SK-N-SH treated with all-trans-retinoic acid at 6 μM for 48 hours (cell line): ENCODE results near the gene NBEA.

Experiments used
- ATAC-seq: fragments of 200-7000 bp; cut with Tn5 transposase; 3 replicates; pipeline ENCODE4 v1.9.1; 2020; ENCODE audit warnings: mild to moderate bottlenecking, moderate library complexity
- BACH2 ChIP-seq: fragments of 250-450 bp; sonication (Bioruptor Pico); IDR thresholded peaks from 2 replicates; pipeline ENCODE4 v1.9.0; 2021; ENCODE audit warnings: mild to moderate bottlenecking, borderline replicate concordance
- CREB5 ChIP-seq: fragments of 250-450 bp; sonication (Bioruptor Pico); IDR thresholded peaks from 2 replicates; pipeline ENCODE4 v1.5.1; 2020; ENCODE audit warnings: low read depth, mild to moderate bottlenecking, moderate library complexity
- CSDC2 ChIP-seq: fragments of 250-450 bp; sonication (Bioruptor Pico); IDR thresholded peaks from 2 replicates; pipeline ENCODE4 v1.5.0; 2020; ENCODE audit warnings: mild to moderate bottlenecking, moderate library complexity
- CSRNP3 ChIP-seq: fragments of 250-450 bp; sonication (Bioruptor Pico); IDR thresholded peaks from 2 replicates; pipeline ENCODE4 v1.5.1; 2021; ENCODE audit warnings: mild to moderate bottlenecking, moderate library complexity
- ISL1 ChIP-seq: fragments of 250-450 bp; sonication (Bioruptor Pico); IDR thresholded peaks from 2 replicates; pipeline ENCODE4 v2.1.2; 2022; ENCODE audit warnings: mild to moderate bottlenecking, moderate library complexity
- OSR1 ChIP-seq: fragments of 250-450 bp; sonication (Bioruptor Pico); IDR thresholded peaks from 2 replicates; pipeline ENCODE4 v1.8.0; 2022; ENCODE audit warnings: moderate library complexity, mild to moderate bottlenecking, inconsistent platforms
- PATZ1 ChIP-seq: fragments of 250-450 bp; sonication (Bioruptor Pico); IDR thresholded peaks from 2 replicates; pipeline ENCODE4 v1.8.0; 2020; ENCODE audit warnings: mild to moderate bottlenecking, moderate library complexity, borderline replicate concordance
- POU6F1 ChIP-seq: fragments of 250-450 bp; sonication (Bioruptor Pico); IDR thresholded peaks from 2 replicates; pipeline ENCODE4 v1.8.0; 2021; ENCODE audit warnings: low read depth, mild to moderate bottlenecking, moderate library complexity, borderline replicate concordance
- PPARA ChIP-seq: fragments of 250-450 bp; sonication (Bioruptor Pico); IDR thresholded peaks from 2 replicates; pipeline ENCODE4 v1.5.0; 2020; ENCODE audit warnings: mild to moderate bottlenecking, borderline replicate concordance
- RARB ChIP-seq: fragments of 250-450 bp; sonication (Bioruptor Pico); IDR thresholded peaks from 2 replicates; pipeline ENCODE4 v1.8.0; 2021; ENCODE audit warnings: mild to moderate bottlenecking, moderate library complexity
- SNAI2 ChIP-seq: fragments of 250-450 bp; sonication (Bioruptor Pico); IDR thresholded peaks from 2 replicates; pipeline ENCODE4 v1.5.0; 2020; ENCODE audit warnings: mild to moderate bottlenecking, moderate library complexity
- TCF4 ChIP-seq: fragments of 250-450 bp; sonication (Bioruptor Pico); IDR thresholded peaks from 2 replicates; pipeline ENCODE4 v1.8.0; 2021; ENCODE audit warnings: mild to moderate bottlenecking, moderate library complexity, borderline replicate concordance
- TOX ChIP-seq: fragments of 250-450 bp; sonication (Bioruptor Pico); IDR thresholded peaks from 2 replicates; pipeline ENCODE4 v1.8.0; 2021; ENCODE audit warnings: mild to moderate bottlenecking, moderate library complexity, borderline replicate concordance
- TSHZ2 ChIP-seq: fragments of 250-450 bp; sonication (Bioruptor Pico); IDR thresholded peaks from 2 replicates; pipeline ENCODE4 v1.5.0; 2020; ENCODE audit warnings: mild to moderate bottlenecking, moderate library complexity
- ZC3H10 ChIP-seq: fragments of 250-450 bp; sonication (Bioruptor Pico); IDR thresholded peaks from 2 replicates; pipeline ENCODE4 v1.5.1; 2021; ENCODE audit warnings: mild to moderate bottlenecking, moderate library complexity
- ZFP3 ChIP-seq: fragments of 250-450 bp; sonication (Bioruptor Pico); IDR thresholded peaks from 2 replicates; pipeline ENCODE4 v1.5.0; 2020; ENCODE audit warnings: mild to moderate bottlenecking, moderate library complexity
- ZFP30 ChIP-seq: fragments of 450-650 bp; formaldehyde crosslinking; IDR thresholded peaks from 2 replicates; pipeline ENCODE4 v1.5.0; 2022; ENCODE audit warnings: mild to moderate bottlenecking, moderate library complexity
- ZNF565 ChIP-seq: fragments of 450-650 bp; formaldehyde crosslinking; conservative IDR thresholded peaks from 2 replicates; pipeline ENCODE4 v1.5.0; 2020; ENCODE audit warnings: low read depth, mild to moderate bottlenecking, moderate library complexity
- ZNF8 ChIP-seq: fragments of 450-650 bp; formaldehyde crosslinking; IDR thresholded peaks from 2 replicates; pipeline ENCODE4 v1.5.0; 2020; ENCODE audit warnings: mild to moderate bottlenecking, moderate library complexity

The NBEA gene

GRCh38 chr13:35014606-35015213, 72.6 kb downstream of the NBEA start:
- no peak for ATAC-seq
- TF ChIP-seq ZC3H10 (CRISPR knock-in tag) (no peak), TOX (CRISPR knock-in tag) (no peak), CREB5 (CRISPR knock-in tag) (no peak), PATZ1 (no peak), CSRNP3 (no peak), TCF4 (no peak), PPARA (CRISPR knock-in tag) (no peak), CSDC2 (no peak), BACH2 (no peak), ZFP3 (CRISPR knock-in tag) (no peak)

- no peak for ATAC-seq
- no peak for TF ChIP-seq ZFP30 (CRISPR knock-in tag)
- no peak for TF ChIP-seq PATZ1
Observed at GRCh38 chr13:35016362-35017112, 74.5 kb downstream of the NBEA start.

GRCh38 chr13:35025314-35025713, 83.2 kb downstream of the NBEA start:
- ATAC-seq, result no peak
- TF ChIP-seq SNAI2 (CRISPR knock-in tag), result no peak
- no peak for TF ChIP-seq PATZ1
- TF ChIP-seq ZNF565, result no peak
- TF ChIP-seq OSR1, result no peak
- TF ChIP-seq POU6F1 (CRISPR knock-in tag), result no peak
- TF ChIP-seq ZNF8 (CRISPR knock-in tag), result no peak
- TF ChIP-seq ISL1 (CRISPR knock-in tag), result no peak
- no peak for TF ChIP-seq TCF4
- no peak for TF ChIP-seq ZC3H10 (CRISPR knock-in tag)
- TF ChIP-seq, all 23 proteins: peak for 0

GRCh38 chr13:35028338-35028867, 86.3 kb downstream of the NBEA start:
- ATAC-seq, result no peak
- TF ChIP-seq CREB5 (CRISPR knock-in tag) (no peak), ZNF565 (no peak), RARB (CRISPR knock-in tag) (no peak), TSHZ2 (CRISPR knock-in tag) (no peak), CSRNP3 (no peak)
